Large intestine (tissue), 3 donors: ENCODE data around the gene GOLGB1. TPM values are rescaled to one million over a fixed set of nuclear protein-coding genes. Genes with fewer than 3 reads are reported as not detected.

Experiments used
- DNase-seq, 2 donors: peaks; one replicate each; pipeline versions ENCODE4 v3.0.0 to v3.0.0-alpha.2; 2013
- H3K27ac ChIP-seq: one replicate; pipeline ENCODE4 v1.5.1; 2013; ENCODE audit warnings: low read length
- H3K27me3 ChIP-seq: 2 replicates; pipeline ENCODE4 v1.6.1; 2013; ENCODE audit warnings: low read length; ENCODE audit not compliant: control insufficient read depth, insufficient read depth
- H3K36me3 ChIP-seq: 2 replicates; pipeline ENCODE4 v1.6.1; 2013; ENCODE audit warnings: low read length; ENCODE audit not compliant: control insufficient read depth, insufficient read depth
- H3K4me1 ChIP-seq: one replicate; pipeline ENCODE4 v1.6.1; 2013; ENCODE audit warnings: low read length; ENCODE audit not compliant: control insufficient read depth, insufficient read depth
- H3K4me3 ChIP-seq: one replicate; pipeline ENCODE4 v1.5.1; 2013; ENCODE audit warnings: low read length
- H3K9me3 ChIP-seq: one replicate; pipeline ENCODE4 v1.6.1; 2013; ENCODE audit warnings: mild to moderate bottlenecking, low read depth, low read length, moderate library complexity; ENCODE audit not compliant: control insufficient read depth
- WGBS: methylation state at CpG from one replicate; pipeline ENCODE4 v1.1.5; 2013; ENCODE audit warnings: low lambda C conversion rate; ENCODE audit not compliant: insufficient coverage; 5-methylcytosine and 5-hydroxymethylcytosine counted together
- polyA plus RNA-seq: library from polyadenylated mRNA; unstranded; fragments of 120-200 nt; gene quantifications from one replicate; pipeline ENCODE4 v1.2.1, GENCODE V29; 2013

GOLGB1 gene
- polyA plus RNA-seq, 1 donor = 53.9 TPM

GRCh38 chr3:121619691-121620090, 129.8 kb downstream of the GOLGB1 start:
- H3K36me3 ChIP-seq = no peaks in the 10 kb centered on the region
- no CpG with 5 or more reads among the region's 2 CpGs for WGBS
- no peak for DNase-seq
- no peaks in the 10 kb centered on the region for H3K27me3 ChIP-seq
- no peaks in the 10 kb centered on the region for H3K9me3 ChIP-seq
- no peak overlapping the region for H3K27ac ChIP-seq
- no peaks in the 10 kb centered on the region for H3K4me1 ChIP-seq
- no peak overlapping the region for H3K4me3 ChIP-seq

Other genes with a start within 250 kb of the GOLGB1 start
- 4.0 TPM for gene POLQ, start 203.8 kb downstream of the GOLGB1 start, polyA plus RNA-seq
- gene ARGFX, start 181.8 kb downstream of the GOLGB1 start, polyA plus RNA-seq = not detected
- gene FBXO40, start 156.4 kb downstream of the GOLGB1 start, polyA plus RNA-seq = not detected
- gene HCLS1, start 88.8 kb downstream of the GOLGB1 start, polyA plus RNA-seq = 16.4 TPM
- 33.7 TPM for gene IQCB1, start 85.3 kb upstream of the GOLGB1 start, polyA plus RNA-seq
- gene EAF2, start 85.5 kb upstream of the GOLGB1 start, polyA plus RNA-seq = 6.0 TPM
- gene SLC15A2, start 144.7 kb upstream of the GOLGB1 start, polyA plus RNA-seq = 3.2 TPM